Lower leg skin (tissue), 4 donors: Measurements from ENCODE around the gene KCNMB1. TPM values are rescaled to one million over a fixed set of nuclear protein-coding genes. Genes with fewer than 3 reads are reported as not detected.
A peak's percentile ranks its signal among the peaks of the same experiment; 100 is the strongest.

Experiments used
- DNase-seq, 2 donors: peaks; one replicate each; pipeline ENCODE4 v3.0.0-alpha.2; 2019; ENCODE audit warnings: low spot score in 2 of 2
- H3K4me3 ChIP-seq: fragments of 200-600 bp; sonication (generic); 2 replicates; pipeline ENCODE4 v1.5.1; 2017; ENCODE audit warnings: mild to moderate bottlenecking, low read depth; ENCODE audit not compliant: poor library complexity, severe bottlenecking
- POLR2A ChIP-seq, 2 donors: fragments of 450-650 bp; IDR thresholded peaks; one replicate each; pipeline ENCODE4 v1.6.1; 2016 to 2017; ENCODE audit warnings: antibody characterized with exemption in 2 of 2, mild to moderate bottlenecking in 1 of 2, moderate library complexity in 1 of 2
- WGBS, 2 donors: methylation state at CpG; one replicate each; pipeline ENCODE4 v1.1.5; 2018; 5-methylcytosine and 5-hydroxymethylcytosine counted together
- intact Hi-C: fragments of 100-400 bp; cut with DNase I; formaldehyde crosslinking; loops from one replicate; pipeline ENCODE4 v1.15.0; 2023; ENCODE audit warnings: low total_unique reads
- total RNA-seq, 4 donors: library from RNA; depleted of rRNA; stranded (reverse); fragments of >200 nt; gene quantifications; one replicate each; pipeline ENCODE4 v1.1.0, GENCODE V29; 2016
- TF ChIP-seq, protein P1 (sequence below), 3 donors: fragments of 450-650 bp; IDR thresholded peaks; one replicate each; pipeline ENCODE4 v1.5.1; 2016; ENCODE audit warnings: antibody characterized with exemption in 3 of 3, mild to moderate bottlenecking in 3 of 3, moderate library complexity in 2 of 3

The KCNMB1 gene
- total RNA-seq, 4 donors from 2014 or later, result 0.55 to 2.4 (median 1.1) TPM

DNA sequence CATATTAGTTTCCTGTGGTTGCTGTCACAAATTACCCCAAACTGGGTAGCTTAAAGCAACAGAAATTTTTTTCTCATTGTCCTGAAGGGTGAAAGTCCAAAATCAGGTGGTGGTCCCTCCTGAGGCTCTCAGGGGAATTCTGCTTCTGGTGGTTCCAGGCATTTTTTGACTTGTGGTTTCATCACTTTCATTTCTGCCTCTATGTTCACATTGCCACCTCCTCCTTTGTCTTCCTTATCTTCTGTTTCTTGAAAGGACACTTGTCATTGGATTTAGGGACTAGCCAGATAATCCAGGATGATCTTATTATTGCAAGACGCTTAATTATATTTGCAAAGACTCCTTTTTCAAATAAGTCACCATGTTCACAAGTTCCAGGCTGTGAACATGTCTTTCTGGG is 43.2 kb downstream of the KCNMB1 start:
- no peak overlapping the region for H3K4me3 ChIP-seq
- DNase-seq, result no peak
- intact Hi-C loops, result no loop called here
- TF ChIP-seq, protein P1, sequence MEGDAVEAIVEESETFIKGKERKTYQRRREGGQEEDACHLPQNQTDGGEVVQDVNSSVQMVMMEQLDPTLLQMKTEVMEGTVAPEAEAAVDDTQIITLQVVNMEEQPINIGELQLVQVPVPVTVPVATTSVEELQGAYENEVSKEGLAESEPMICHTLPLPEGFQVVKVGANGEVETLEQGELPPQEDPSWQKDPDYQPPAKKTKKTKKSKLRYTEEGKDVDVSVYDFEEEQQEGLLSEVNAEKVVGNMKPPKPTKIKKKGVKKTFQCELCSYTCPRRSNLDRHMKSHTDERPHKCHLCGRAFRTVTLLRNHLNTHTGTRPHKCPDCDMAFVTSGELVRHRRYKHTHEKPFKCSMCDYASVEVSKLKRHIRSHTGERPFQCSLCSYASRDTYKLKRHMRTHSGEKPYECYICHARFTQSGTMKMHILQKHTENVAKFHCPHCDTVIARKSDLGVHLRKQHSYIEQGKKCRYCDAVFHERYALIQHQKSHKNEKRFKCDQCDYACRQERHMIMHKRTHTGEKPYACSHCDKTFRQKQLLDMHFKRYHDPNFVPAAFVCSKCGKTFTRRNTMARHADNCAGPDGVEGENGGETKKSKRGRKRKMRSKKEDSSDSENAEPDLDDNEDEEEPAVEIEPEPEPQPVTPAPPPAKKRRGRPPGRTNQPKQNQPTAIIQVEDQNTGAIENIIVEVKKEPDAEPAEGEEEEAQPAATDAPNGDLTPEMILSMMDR (IDR thresholded peaks at IDR 0.05), result no peak
- no peak for TF ChIP-seq POLR2A (IDR thresholded peaks at IDR 0.05)
- 97 to 100% methylated on average over 1 of the region's 1 CpG for WGBS, 2 donors

DNA sequence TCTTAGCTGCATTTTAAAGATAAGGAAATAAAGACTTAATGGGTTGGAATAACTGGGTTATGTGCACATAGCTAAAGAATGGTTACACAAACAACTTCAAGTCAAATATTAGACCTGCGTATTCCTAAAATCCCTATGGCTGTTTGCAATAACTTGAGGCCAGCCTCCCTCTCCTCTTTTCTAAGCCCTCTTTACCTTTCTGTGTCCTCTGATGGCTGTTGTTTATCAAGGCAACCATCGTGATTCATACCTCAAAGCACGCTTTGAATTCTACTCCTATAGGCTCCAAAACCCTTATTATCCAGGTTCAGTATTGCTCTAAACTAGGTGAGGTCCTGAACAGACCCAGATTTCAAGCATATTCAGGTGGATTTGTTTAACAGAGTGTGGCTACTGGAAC is 46.0 kb downstream of the KCNMB1 start:
- TF ChIP-seq, protein P1 (IDR thresholded peaks at IDR 0.05), result no peak
- no peak for TF ChIP-seq POLR2A (IDR thresholded peaks at IDR 0.05)
- H3K4me3 ChIP-seq, result no peak overlapping the region
- intact Hi-C loops, result no loop called here
- no peak for DNase-seq
- WGBS, 2 donors, result 90 to 91% methylated on average over 3 of the region's 3 CpGs

DNA sequence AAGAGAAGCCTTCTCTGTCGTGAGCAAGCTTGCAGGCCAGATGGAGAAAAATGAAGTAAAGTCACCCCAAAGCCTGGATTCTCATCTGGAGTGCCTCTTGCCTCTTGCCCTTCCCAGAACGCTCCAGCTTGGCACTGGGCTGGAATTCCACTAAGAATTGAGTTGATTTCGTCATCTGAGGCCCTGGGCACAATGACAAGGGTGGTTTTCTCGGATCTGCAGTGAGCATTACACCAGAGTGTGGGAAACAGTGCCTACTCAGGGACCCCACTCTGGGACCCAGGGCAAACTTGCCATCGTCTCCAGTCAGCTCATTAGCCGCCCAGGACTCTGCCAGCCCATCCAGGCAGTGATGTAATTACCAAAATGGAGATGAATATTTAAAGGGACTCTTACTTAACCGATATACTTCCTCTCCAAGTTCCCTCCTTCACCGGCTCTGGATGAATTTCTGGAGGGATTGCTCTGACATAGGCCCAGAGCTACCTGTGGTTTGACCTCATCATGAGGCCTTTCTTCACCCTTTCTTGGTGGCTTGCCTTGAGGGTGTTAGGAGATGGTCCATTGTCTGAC is 46.9 kb downstream of the KCNMB1 start:
- no peak overlapping the region for H3K4me3 ChIP-seq
- WGBS, 2 donors, result 68 to 69% methylated on average over 8 of the region's 8 CpGs
- TF ChIP-seq, protein P1 (IDR thresholded peaks at IDR 0.05), result no peak
- TF ChIP-seq POLR2A (IDR thresholded peaks at IDR 0.05), result no peak
- DNase-seq, result peak in 1 of 2 donors; percentile 84
- intact Hi-C loops, result no loop called here

DNA sequence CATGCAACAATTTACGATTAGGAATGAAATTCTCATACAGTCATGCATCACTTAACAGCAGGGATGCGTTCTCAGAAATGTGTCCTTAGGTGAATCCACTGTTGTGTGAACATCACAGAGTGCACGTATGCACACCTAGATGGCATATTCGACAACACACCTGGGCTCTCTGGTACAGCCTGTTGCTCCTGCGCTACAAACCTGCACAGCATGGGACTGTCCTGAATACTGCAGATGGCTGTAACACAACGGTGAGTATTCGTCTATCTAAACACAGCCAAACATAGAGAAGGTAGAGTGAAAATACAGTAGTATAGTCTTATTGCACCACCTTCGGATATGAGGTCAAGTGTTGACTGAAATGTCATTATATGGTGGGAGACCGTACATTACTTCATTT is 47.6 kb downstream of the KCNMB1 start:
- intact Hi-C loops, result no loop called here
- whole genome bisulfite sequencing, 2 donors, result 87 to 92% methylated on average over 9 of the region's 9 CpGs
- no peak for TF ChIP-seq POLR2A (IDR thresholded peaks at IDR 0.05)
- TF ChIP-seq, protein P1 (IDR thresholded peaks at IDR 0.05), result no peak
- peak in 1 of 2 donors; percentile 15 for DNase-seq
- no peak overlapping the region for H3K4me3 ChIP-seq

DNA sequence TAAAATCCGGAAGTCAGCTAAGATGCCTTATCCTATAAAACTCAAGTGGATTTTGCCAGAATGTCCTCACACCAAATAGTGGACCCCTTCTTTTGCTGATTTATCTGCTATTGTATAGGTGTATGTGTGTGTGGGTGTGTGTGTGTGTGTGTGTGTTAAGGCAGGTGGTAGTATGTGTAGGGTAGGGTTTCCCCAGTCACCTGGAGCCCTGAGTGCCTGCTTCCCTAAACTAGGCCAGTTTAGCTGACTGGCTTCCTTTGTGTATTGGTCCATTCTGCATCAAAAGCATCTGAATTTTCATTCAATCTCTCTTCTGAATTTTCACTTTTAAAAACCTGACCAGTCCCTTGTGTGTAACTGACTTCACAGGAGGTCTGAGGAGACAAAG is 49.4 kb downstream of the KCNMB1 start:
- intact Hi-C loops, result loop anchor here (5.0 kb wide), 1 partner anchor 1363 kb away; no protein-coding TSS in a partner anchor
- WGBS, 2 donors, result 87 to 89% methylated on average over 1 of the region's 1 CpG
- TF ChIP-seq POLR2A (IDR thresholded peaks at IDR 0.05), result no peak
- TF ChIP-seq, protein P1 (IDR thresholded peaks at IDR 0.05), result no peak
- DNase-seq, result peak in 1 of 2 donors; percentile 8
- no peak overlapping the region for H3K4me3 ChIP-seq
